HEK293T (cell line): ENCODE data around the gene CDH24.

Experiments
- FOXM1 ChIP-seq: fragments of 450-650 bp; IDR thresholded peaks from 2 replicates; pipeline ENCODE4 v1.6.1; 2017; ENCODE audit warnings: mild to moderate bottlenecking, borderline replicate concordance
- HDGF ChIP-seq: fragments of 450-650 bp; IDR thresholded peaks from 2 replicates; pipeline ENCODE4 v1.6.1; 2017; ENCODE audit warnings: antibody characterized with exemption, borderline replicate concordance
- NFRKB ChIP-seq: fragments of 450-650 bp; IDR thresholded peaks from 2 replicates; pipeline ENCODE4 v1.6.1; 2016; ENCODE audit warnings: mild to moderate bottlenecking, moderate library complexity
- TARDBP ChIP-seq: fragments of 450-650 bp; IDR thresholded peaks from 2 replicates; pipeline ENCODE4 v1.6.1; 2016
- ZNF384 ChIP-seq: fragments of 450-650 bp; IDR thresholded peaks from 2 replicates; pipeline ENCODE4 v1.6.1; 2016

- TF ChIP-seq ZNF384 (no peak), HDGF (no peak), FOXM1 (no peak), NFRKB (no peak), TARDBP (no peak)
These were observed 10.8 kb upstream of the CDH24 start for GRCh38 chr14:23067847-23068788.
